GM19468 (cell line): ENCODE data around the gene CFAP299.
"Not testable (repeated sequence)": the region's sequence is repeated elsewhere in the genome, so short reads cannot be mapped to it uniquely, and the experiment has no call there.

ENCODE experiments used
- ATAC-seq: cut with Tn5 transposase; IDR thresholded peaks from one replicate; pipeline ENCODE4 v1.9.1; 2021; ENCODE audit warnings: mild to moderate bottlenecking, moderate library complexity, moderate number of reproducible peaks; ENCODE audit not compliant: unreplicated experiment; ENCODE audit errors: extremely low read depth

CFAP299 gene

GRCh38 chr4:80324171-80324570 lies 11.4 kb upstream of the CFAP299 start:
- ATAC-seq = no peak

- ATAC-seq = no peak
Observed at GRCh38 chr4:80331693-80332092, 3.8 kb upstream of the CFAP299 start.

- ATAC-seq = no peak
Observed at GRCh38 chr4:80333121-80333520, 2.4 kb upstream of the CFAP299 start.

- no peak for ATAC-seq
Observed at GRCh38 chr4:80334568-80334967, 962 bp upstream of the CFAP299 start.

- ATAC-seq = no peak
Observed at GRCh38 chr4:80335226-80335553, 340 bp upstream of the CFAP299 start.

GRCh38 chr4:80336582-80336981 lies 1.1 kb downstream of the CFAP299 start:
- ATAC-seq = no peak

GRCh38 chr4:80340036-80340435 lies 4.5 kb downstream of the CFAP299 start:
- no peak for ATAC-seq

GRCh38 chr4:80342684-80343083 lies 7.2 kb downstream of the CFAP299 start:
- ATAC-seq = not testable (repeated sequence)

- ATAC-seq = no peak
Observed at GRCh38 chr4:80343887-80344286, 8.4 kb downstream of the CFAP299 start.

GRCh38 chr4:80360084-80360483 lies 24.6 kb downstream of the CFAP299 start:
- no peak for ATAC-seq

- no peak for ATAC-seq
Observed at GRCh38 chr4:80360900-80361299, 25.4 kb downstream of the CFAP299 start.

GRCh38 chr4:80361329-80361900 lies 25.9 kb downstream of the CFAP299 start:
- no peak for ATAC-seq

- ATAC-seq = no peak
Observed at GRCh38 chr4:80362578-80363181, 27.1 kb downstream of the CFAP299 start.

- ATAC-seq = no peak
Observed at GRCh38 chr4:80365928-80366327, 30.4 kb downstream of the CFAP299 start.

- no peak for ATAC-seq
Observed at GRCh38 chr4:80367737-80368136, 32.2 kb downstream of the CFAP299 start.

- no peak for ATAC-seq
Observed at GRCh38 chr4:80370635-80371034, 35.1 kb downstream of the CFAP299 start.

GRCh38 chr4:80371046-80371445 lies 35.5 kb downstream of the CFAP299 start:
- no peak for ATAC-seq

- ATAC-seq = no peak
Observed at GRCh38 chr4:80374180-80374579, 38.6 kb downstream of the CFAP299 start.

GRCh38 chr4:80382090-80382832 lies 46.7 kb downstream of the CFAP299 start:
- ATAC-seq = no peak

- no peak for ATAC-seq
Observed at GRCh38 chr4:80385397-80386280, 50.1 kb downstream of the CFAP299 start.
